Measurements from ENCODE around the gene CNGA1.
"Not testable (repeated sequence)": the region's sequence is repeated elsewhere in the genome, so short reads cannot be mapped to it uniquely, and the experiment has no call there.

The CNGA1 gene

GRCh38 chr4:48031802-48032525 lies 15.5 kb upstream of the CNGA1 start:
- no peak for DNase-seq (ENCODE audit: low read depth in 2 of 2, low spot score in 1 of 2)

- no peak for DNase-seq (ENCODE audit: low read depth in 2 of 2, low spot score in 1 of 2)
Observed at GRCh38 chr4:48030470-48030869, 14.0 kb upstream of the CNGA1 start.

GRCh38 chr4:48028696-48029095 lies 12.2 kb upstream of the CNGA1 start:
- DNase-seq (ENCODE audit: low read depth in 2 of 2, low spot score in 1 of 2), result no peak

GRCh38 chr4:48027653-48028052 lies 11.2 kb upstream of the CNGA1 start:
- DNase-seq (ENCODE audit: low read depth in 2 of 2, low spot score in 1 of 2), result no peak

- DNase-seq (ENCODE audit: low read depth in 2 of 2, low spot score in 1 of 2), result no peak
Observed at GRCh38 chr4:48025005-48025404, 8.5 kb upstream of the CNGA1 start.

- no peak for DNase-seq (ENCODE audit: low read depth in 2 of 2, low spot score in 1 of 2)
Observed at GRCh38 chr4:48024522-48024921, 8.0 kb upstream of the CNGA1 start.

- DNase-seq (ENCODE audit: low read depth in 2 of 2, low spot score in 1 of 2), result no peak
Observed at GRCh38 chr4:48022192-48022799, 5.8 kb upstream of the CNGA1 start.

- no peak for DNase-seq (ENCODE audit: low read depth in 2 of 2, low spot score in 1 of 2)
Observed at GRCh38 chr4:48021100-48021499, 4.6 kb upstream of the CNGA1 start.

- no peak for DNase-seq (ENCODE audit: low read depth in 2 of 2, low spot score in 1 of 2)
Observed at GRCh38 chr4:48018112-48018511, 1.6 kb upstream of the CNGA1 start.

GRCh38 chr4:48017108-48017571 lies 659 bp upstream of the CNGA1 start:
- peak in 1 of 2 donors; percentile 36 for DNase-seq (ENCODE audit: low read depth in 2 of 2, low spot score in 1 of 2)

GRCh38 chr4:48015678-48016077 lies 803 bp downstream of the CNGA1 start:
- no peak for DNase-seq (ENCODE audit: low read depth in 2 of 2, low spot score in 1 of 2)

- no peak for DNase-seq (ENCODE audit: low read depth in 2 of 2, low spot score in 1 of 2)
Observed at GRCh38 chr4:48015216-48015615, 1.3 kb downstream of the CNGA1 start.

GRCh38 chr4:48012824-48013223 lies 3.7 kb downstream of the CNGA1 start:
- no peak for DNase-seq (ENCODE audit: low read depth in 2 of 2, low spot score in 1 of 2)

GRCh38 chr4:48011722-48012121 lies 4.8 kb downstream of the CNGA1 start:
- DNase-seq (ENCODE audit: low read depth in 2 of 2, low spot score in 1 of 2), result no peak

- DNase-seq (ENCODE audit: low read depth in 2 of 2, low spot score in 1 of 2), result not testable (repeated sequence)
Observed at GRCh38 chr4:48010906-48011305, 5.6 kb downstream of the CNGA1 start.

GRCh38 chr4:48008021-48008596 lies 8.4 kb downstream of the CNGA1 start:
- DNase-seq (ENCODE audit: low read depth in 2 of 2, low spot score in 1 of 2), result no peak

- no peak for DNase-seq (ENCODE audit: low read depth in 2 of 2, low spot score in 1 of 2)
Observed at GRCh38 chr4:48005781-48006180, 10.7 kb downstream of the CNGA1 start.

GRCh38 chr4:48003568-48003967 lies 12.9 kb downstream of the CNGA1 start:
- DNase-seq (ENCODE audit: low read depth in 2 of 2, low spot score in 1 of 2), result not testable (repeated sequence)

GRCh38 chr4:48002267-48002666 lies 14.2 kb downstream of the CNGA1 start:
- no peak for DNase-seq (ENCODE audit: low read depth in 2 of 2, low spot score in 1 of 2)

GRCh38 chr4:47996021-47996420 lies 20.5 kb downstream of the CNGA1 start:
- no peak for DNase-seq (ENCODE audit: low read depth in 2 of 2, low spot score in 1 of 2)

- DNase-seq (ENCODE audit: low read depth in 2 of 2, low spot score in 1 of 2), result not testable (repeated sequence)
Observed at GRCh38 chr4:47992475-47992874, 24.0 kb downstream of the CNGA1 start.

- no peak for DNase-seq (ENCODE audit: low read depth in 2 of 2, low spot score in 1 of 2)
Observed at GRCh38 chr4:47990145-47990544, 26.3 kb downstream of the CNGA1 start.

Data from stimulated activated CD8-positive, alpha-beta memory T cell treated with anti-CD3 and anti-CD28 coated beads, Interleukin-4, amount 100 ng/mL, for 4 hours (primary cell).